SK-N-MC (cell line): Measurements from ENCODE around the gene RHBDL1.

Experiments
- EZH2 ChIP-seq: fragments of 200-600 bp; sonication (generic); IDR thresholded peaks from one replicate; pipeline ENCODE4 v1.6.1; 2017; ENCODE audit warnings: antibody characterized with exemption
- FOXP2 ChIP-seq: optimal IDR thresholded peaks from 2 replicates; pipeline ENCODE3; 2011; ENCODE audit warnings: mild to moderate bottlenecking, moderate library complexity; ENCODE audit not compliant: insufficient read depth; ENCODE audit errors: extremely low read length, control extremely low read depth
- POLR2AphosphoS5 ChIP-seq: IDR thresholded peaks from 2 replicates; pipeline ENCODE4 v1.6.1; 2012; ENCODE audit warnings: mild to moderate bottlenecking, low read depth, low read length, borderline replicate concordance

GRCh38 chr16:682493-683395 is 7.3 kb downstream of the RHBDL1 start:
- no peak for TF ChIP-seq EZH2
- TF ChIP-seq POLR2AphosphoS5, result peak; percentile 54; the same call in 1 of the 2 replicates
- TF ChIP-seq FOXP2, result no peak
